Heart left ventricle (tissue), 13 donors: ENCODE results near the gene HSD17B8.

Source experiments
- POLR2A ChIP-seq, 2 donors: fragments of 450-650 bp; IDR thresholded peaks; one replicate each; pipeline ENCODE4 v1.6.1; 2017; ENCODE audit warnings: antibody characterized with exemption in 2 of 2, mild to moderate bottlenecking in 2 of 2, moderate library complexity in 2 of 2
- TF ChIP-seq, protein P1 (sequence below), 12 donors: fragments of 200-600 bp; sonication (generic) in 4 of 12; IDR thresholded peaks; one replicate each; pipeline versions ENCODE4 v1.5.0 to v1.8.0; 2018 to 2022; ENCODE audit warnings: antibody characterized with exemption in 12 of 12, mild to moderate bottlenecking in 5 of 12
- donor health status: ischemic (EF 13 %, LVEDD 7.1; RV severe dilation, severe dysfunction).
- donor health status: DM: no; HTN: yes; CAD: no.
- donor health status: DM: no; HTN: no; CAD: no.
- donor health status: ischemic (EF 25% LVEDD 6.9; RV normal size, moderate dysfunction).
- donor health status: ischemic (EF 25% LVEDD 5.7; RV mildly dilated, moderate dysfunction).
- donor health status: ischemic (EF 35%, LVEDD 5.7; RV mildly dilated, moderate dysfunction).
- donor health status: nonischemic (EF 11% LVEDD 7.7; RV severe dilation, severe dysfunction).
- donor health status: DM: yes; HTN: yes; CAD: no.
- donor health status: PGD.
- donor health status: ischemic (EF 29% LVEDD 5.4; RV normal size, mild dysfunction).
- donor health status: nonischemic (EF 23%, LVEDD 6.1; RV moderate dilation, normal function).

DNA sequence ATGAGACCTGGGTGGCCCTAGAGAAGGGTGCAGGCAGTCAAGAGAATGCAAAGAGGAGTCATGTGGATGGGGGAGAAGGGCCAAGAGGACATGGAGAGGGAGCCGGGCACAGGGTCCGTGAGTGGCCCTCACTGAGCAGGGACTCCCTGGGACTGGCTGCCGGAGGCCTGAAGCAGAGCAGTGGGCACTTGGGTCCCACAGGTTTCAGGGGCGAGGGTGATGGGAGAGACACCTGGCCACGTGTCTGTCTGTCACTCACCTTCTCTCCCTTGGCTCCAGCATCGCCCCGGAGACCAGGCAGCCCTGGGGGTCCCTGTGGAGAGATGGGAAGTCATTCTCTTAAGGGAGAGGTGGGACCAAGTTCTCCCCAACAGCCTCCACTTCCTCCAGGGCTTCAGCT lies 37.6 kb upstream of the HSD17B8 start:
- TF ChIP-seq, protein P1, sequence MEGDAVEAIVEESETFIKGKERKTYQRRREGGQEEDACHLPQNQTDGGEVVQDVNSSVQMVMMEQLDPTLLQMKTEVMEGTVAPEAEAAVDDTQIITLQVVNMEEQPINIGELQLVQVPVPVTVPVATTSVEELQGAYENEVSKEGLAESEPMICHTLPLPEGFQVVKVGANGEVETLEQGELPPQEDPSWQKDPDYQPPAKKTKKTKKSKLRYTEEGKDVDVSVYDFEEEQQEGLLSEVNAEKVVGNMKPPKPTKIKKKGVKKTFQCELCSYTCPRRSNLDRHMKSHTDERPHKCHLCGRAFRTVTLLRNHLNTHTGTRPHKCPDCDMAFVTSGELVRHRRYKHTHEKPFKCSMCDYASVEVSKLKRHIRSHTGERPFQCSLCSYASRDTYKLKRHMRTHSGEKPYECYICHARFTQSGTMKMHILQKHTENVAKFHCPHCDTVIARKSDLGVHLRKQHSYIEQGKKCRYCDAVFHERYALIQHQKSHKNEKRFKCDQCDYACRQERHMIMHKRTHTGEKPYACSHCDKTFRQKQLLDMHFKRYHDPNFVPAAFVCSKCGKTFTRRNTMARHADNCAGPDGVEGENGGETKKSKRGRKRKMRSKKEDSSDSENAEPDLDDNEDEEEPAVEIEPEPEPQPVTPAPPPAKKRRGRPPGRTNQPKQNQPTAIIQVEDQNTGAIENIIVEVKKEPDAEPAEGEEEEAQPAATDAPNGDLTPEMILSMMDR (IDR thresholded peaks at IDR 0.05): no peak
- TF ChIP-seq POLR2A (IDR thresholded peaks at IDR 0.05): no peak
